Activated naive CD4-positive, alpha-beta T cell treated with anti-CD3 and anti-CD28 coated beads for 36 hours (primary cell): ENCODE data around the gene A3GALT2. TPM values are rescaled to one million over a fixed set of nuclear protein-coding genes. Genes with fewer than 3 reads are reported as not detected.

Experiments used
- CTCF ChIA-PET: fragments of 350-600 bp; sonication (Branson Sonifier 250); formaldehyde crosslinking; loops from one replicate; lab custom pipeline; 2021; ENCODE audit warnings: antibody characterized with exemption; lab: Charles Lee
- DNase-seq: peaks from one replicate; pipeline ENCODE4 v3.0.0-alpha.2; 2020
- H3K27ac Mint-ChIP-seq: one replicate; pipeline ENCODE4 v1.8.0; 2021; ENCODE audit warnings: mild to moderate bottlenecking, mixed read lengths
- H3K27me3 Mint-ChIP-seq: one replicate; pipeline ENCODE4 v1.8.0; 2021; ENCODE audit warnings: low read depth, mixed read lengths
- H3K36me3 Mint-ChIP-seq: one replicate; pipeline ENCODE4 v1.8.0; 2021; ENCODE audit warnings: low read depth, mixed read lengths
- H3K4me1 Mint-ChIP-seq: one replicate; pipeline ENCODE4 v1.8.0; 2021; ENCODE audit warnings: low read depth, mixed read lengths
- H3K4me3 Mint-ChIP-seq: one replicate; pipeline ENCODE4 v1.8.0; 2021; ENCODE audit warnings: mild to moderate bottlenecking, moderate library complexity, mixed read lengths
- H3K9me3 Mint-ChIP-seq: one replicate; pipeline ENCODE4 v1.8.0; 2021; ENCODE audit warnings: mixed read lengths
- intact Hi-C: fragments of 100-400 bp; cut with micrococcal nuclease; formaldehyde crosslinking; loops from one replicate; pipeline ENCODE4 v1.15.1; 2023
- total RNA-seq, 2 experiments: library from RNA; stranded (reverse); gene quantifications; one replicate each; pipeline ENCODE4 v1.2.3, GENCODE V29; 2021

Gene A3GALT2
- total RNA-seq, result not detected

- Mint-ChIP-seq H3K36me3 (peaks cover 9% of the 10 kb centered on the region), H3K4me3 (no peak within 1 kb of the TSS), H3K4me1 (peaks cover 5% of the 10 kb centered on the region), H3K27ac (no peak within 1 kb of the TSS), H3K9me3 (no peaks in the 10 kb centered on the region), H3K27me3 (no peaks in the 10 kb centered on the region)
- CTCF ChIA-PET, result interaction anchor here (1.3 kb wide), 1 partner anchor 25 kb away, joined by 5 read pairs; no protein-coding TSS in a partner anchor
- no peak for DNase-seq
- intact Hi-C loops, result no loop called here
Observed at GRCh38 chr1:33320619-33321165, at the start of gene A3GALT2. Gene A3GALT2 (minus strand): TSS chr1:33321098. CDS start chr1:33321098, 0 bp downstream.

GRCh38 chr1:33370301-33370700 is 49.4 kb upstream of the A3GALT2 start:
- Mint-ChIP-seq H3K4me3 (no peak overlapping the region), H3K27ac (no peak overlapping the region), H3K27me3 (no peaks in the 10 kb centered on the region), H3K9me3 (no peaks in the 10 kb centered on the region), H3K36me3 (no peaks in the 10 kb centered on the region), H3K4me1 (no peaks in the 10 kb centered on the region)
- intact Hi-C loops, result no loop called here
- no peak for DNase-seq
- CTCF ChIA-PET, result interaction anchor here (1.9 to 9.3 kb wide), 2 partner anchors 75 to 101 kb away, joined by 7 to 84 read pairs; no protein-coding TSS in a partner anchor

GRCh38 chr1:33369764-33370163 is 48.9 kb upstream of the A3GALT2 start:
- Mint-ChIP-seq H3K36me3 (no peaks in the 10 kb centered on the region), H3K9me3 (no peaks in the 10 kb centered on the region), H3K4me3 (no peak overlapping the region), H3K27me3 (no peaks in the 10 kb centered on the region), H3K4me1 (no peaks in the 10 kb centered on the region), H3K27ac (no peak overlapping the region)
- intact Hi-C loops, result loop anchor here (5.0 kb wide), 3 partner anchors 103 to 492 kb away; partner anchors contain the start of gene ZSCAN20
- DNase-seq, result no peak
- CTCF ChIA-PET, result interaction anchor here (0.6 to 9.3 kb wide), 4 partner anchors 57 to 107 kb away, joined by 3 to 84 read pairs (median 5); no protein-coding TSS in a partner anchor

- no peaks in the 10 kb centered on the region for H3K9me3 Mint-ChIP-seq
- H3K36me3 Mint-ChIP-seq, result no peaks in the 10 kb centered on the region
- no peaks in the 10 kb centered on the region for H3K4me1 Mint-ChIP-seq
- CTCF ChIA-PET, result interaction anchor here (0.6 to 9.3 kb wide), 4 partner anchors 56 to 107 kb away, joined by 3 to 84 read pairs (median 5); no protein-coding TSS in a partner anchor
- no peak overlapping the region for H3K4me3 Mint-ChIP-seq
- H3K27ac Mint-ChIP-seq, result no peak overlapping the region
- no peak for DNase-seq
- intact Hi-C loops, result loop anchor here (5.0 kb wide), 3 partner anchors 103 to 492 kb away; partner anchors contain the start of gene ZSCAN20
- no peaks in the 10 kb centered on the region for H3K27me3 Mint-ChIP-seq
Observed at GRCh38 chr1:33369081-33369480, 48.2 kb upstream of the A3GALT2 start.

GRCh38 chr1:33368431-33368830 is 47.5 kb upstream of the A3GALT2 start:
- Mint-ChIP-seq H3K4me1 (no peaks in the 10 kb centered on the region), H3K9me3 (no peaks in the 10 kb centered on the region), H3K4me3 (no peak overlapping the region), H3K36me3 (no peaks in the 10 kb centered on the region), H3K27me3 (no peaks in the 10 kb centered on the region), H3K27ac (no peak overlapping the region)
- no peak for DNase-seq
- intact Hi-C loops, result loop anchor here (5.0 kb wide), 3 partner anchors 104 to 491 kb away; partner anchors contain the start of gene ZSCAN20
- CTCF ChIA-PET, result interaction anchor here (0.6 to 9.3 kb wide), 2 partner anchors 73 to 230 kb away, joined by 3 to 84 read pairs; no protein-coding TSS in a partner anchor

GRCh38 chr1:33367485-33368405 is 46.8 kb upstream of the A3GALT2 start:
- intact Hi-C loops, result loop anchor here (1.0 to 5.0 kb wide), 5 partner anchors 72 to 490 kb away; partner anchors contain the start of gene ZSCAN20
- no peak overlapping the region for H3K27ac Mint-ChIP-seq

GRCh38 chr1:33366762-33367484 is 46.0 kb upstream of the A3GALT2 start:
- Mint-ChIP-seq H3K36me3 (no peaks in the 10 kb centered on the region), H3K27ac (no peak overlapping the region), H3K4me1 (no peaks in the 10 kb centered on the region), H3K27me3 (no peaks in the 10 kb centered on the region), H3K4me3 (no peak overlapping the region), H3K9me3 (no peaks in the 10 kb centered on the region)
- intact Hi-C loops, result loop anchor here (1.0 to 5.0 kb wide), 5 partner anchors 72 to 490 kb away; partner anchors contain the start of gene ZSCAN20
- CTCF ChIA-PET, result interaction anchor here (1.4 to 9.3 kb wide), 2 partner anchors 10 to 71 kb away, joined by 3 to 84 read pairs; no protein-coding TSS in a partner anchor
- no peak for DNase-seq

More at GRCh38 chr1:33367485-33368405, 46.8 kb upstream of the A3GALT2 start:
- CTCF ChIA-PET, result interaction anchor here (0.6 to 9.3 kb wide), 2 partner anchors 72 to 229 kb away, joined by 3 to 84 read pairs; no protein-coding TSS in a partner anchor
- DNase-seq, result peak; percentile 92
- Mint-ChIP-seq H3K27me3 (no peaks in the 10 kb centered on the region), H3K36me3 (no peaks in the 10 kb centered on the region), H3K9me3 (no peaks in the 10 kb centered on the region), H3K4me3 (no peak overlapping the region), H3K4me1 (no peaks in the 10 kb centered on the region)

- Mint-ChIP-seq H3K9me3 (no peaks in the 10 kb centered on the region), H3K27me3 (no peaks in the 10 kb centered on the region), H3K4me1 (no peaks in the 10 kb centered on the region), H3K27ac (no peak overlapping the region), H3K4me3 (no peak overlapping the region), H3K36me3 (no peaks in the 10 kb centered on the region)
- CTCF ChIA-PET, result interaction anchor here (0.7 to 9.3 kb wide), 2 partner anchors 70 to 239 kb away, joined by 3 to 84 read pairs; no protein-coding TSS in a partner anchor
- no peak for DNase-seq
- intact Hi-C loops, result loop anchor here (5.0 kb wide), 3 partner anchors 107 to 488 kb away; partner anchors contain the start of gene ZSCAN20
Observed at GRCh38 chr1:33365560-33365997, 44.7 kb upstream of the A3GALT2 start.

GRCh38 chr1:33364565-33364918 is 43.6 kb upstream of the A3GALT2 start:
- DNase-seq, result no peak
- no peaks in the 10 kb centered on the region for H3K4me1 Mint-ChIP-seq
- H3K27me3 Mint-ChIP-seq, result no peaks in the 10 kb centered on the region
- intact Hi-C loops, result no loop called here
- H3K4me3 Mint-ChIP-seq, result no peak overlapping the region
- CTCF ChIA-PET, result interaction anchor here (0.7 to 9.3 kb wide), 2 partner anchors 9 to 69 kb away, joined by 4 to 84 read pairs; no protein-coding TSS in a partner anchor
- no peaks in the 10 kb centered on the region for H3K9me3 Mint-ChIP-seq
- no peak overlapping the region for H3K27ac Mint-ChIP-seq
- no peaks in the 10 kb centered on the region for H3K36me3 Mint-ChIP-seq

GRCh38 chr1:33363470-33363861 is 42.6 kb upstream of the A3GALT2 start:
- Mint-ChIP-seq H3K27ac (no peak overlapping the region), H3K4me3 (no peak overlapping the region), H3K9me3 (no peaks in the 10 kb centered on the region), H3K4me1 (no peaks in the 10 kb centered on the region), H3K36me3 (no peaks in the 10 kb centered on the region), H3K27me3 (no peaks in the 10 kb centered on the region)
- intact Hi-C loops, result no loop called here
- DNase-seq, result no peak
- CTCF ChIA-PET, result interaction anchor here (2.5 kb wide), 1 partner anchor 68 kb away, joined by 9 read pairs; no protein-coding TSS in a partner anchor

- CTCF ChIA-PET, result interaction anchor here (1.8 to 2.5 kb wide), 2 partner anchors 65 to 68 kb away, joined by 7 to 9 read pairs; no protein-coding TSS in a partner anchor
- intact Hi-C loops, result no loop called here
Observed at GRCh38 chr1:33363021-33363420, 42.1 kb upstream of the A3GALT2 start.

More at GRCh38 chr1:33363021-33363420, 42.1 kb upstream of the A3GALT2 start:
- H3K9me3 Mint-ChIP-seq, result no peaks in the 10 kb centered on the region
- H3K4me3 Mint-ChIP-seq, result no peak overlapping the region
- no peaks in the 10 kb centered on the region for H3K36me3 Mint-ChIP-seq
- no peaks in the 10 kb centered on the region for H3K27me3 Mint-ChIP-seq
- H3K4me1 Mint-ChIP-seq, result no peaks in the 10 kb centered on the region
- no peak overlapping the region for H3K27ac Mint-ChIP-seq
- no peak for DNase-seq
